HCT116 (cell line): Measurements from ENCODE around the gene SAMD4B. TPM values are rescaled to one million over a fixed set of nuclear protein-coding genes. Genes with fewer than 3 reads are reported as not detected.
A peak's percentile ranks its signal among the peaks of the same experiment; 100 is the strongest.

Source experiments
- ATAC-seq: fragments of 200-7000 bp; cut with Tn5 transposase; 2 replicates; pipeline ENCODE4 v1.9.1; 2020; ENCODE audit warnings: mild to moderate bottlenecking, moderate library complexity
- BruUV-seq: library from RNA; stranded (reverse); fragments of 400-500 nt; replicated peaks from 2 replicates; lab custom pipeline; 2021; lab: Mats Ljungman, UMichigan
- CTCF ChIA-PET: fragments of 300-600 bp; sonication (Branson Sonifier 250); formaldehyde crosslinking; loops from one replicate; lab custom pipeline; 2021; ENCODE audit warnings: antibody characterized with exemption; lab: Charles Lee
- POLR2A ChIA-PET: fragments of 300-600, 350-600 bp; sonication (Branson Sonifier 250); formaldehyde crosslinking; loops from one replicate; lab custom pipeline; 2021; ENCODE audit warnings: antibody characterized with exemption; lab: Charles Lee
- RAD21 ChIA-PET, 2 experiments: fragments of 300-600 bp; sonication (Branson Sonifier 250); formaldehyde crosslinking; loops; one replicate each; lab custom pipeline; 2023; ENCODE audit warnings: low total read pairs in 2 of 2; ENCODE audit not compliant: uncharacterized antibody in 2 of 2, unreplicated experiment in 2 of 2, low non-redundant PET in 1 of 2; lab: Charles Lee
- DNase-seq: peaks from one replicate; pipeline ENCODE4 v3.0.0-alpha.2; 2010; ENCODE audit warnings: low read depth, low spot score
- H2AFZ ChIP-seq: fragments of 200-600 bp; shearing (Covaris generic), sonication (generic); 2 replicates; pipeline ENCODE4 v1.6.1; 2017; ENCODE audit warnings: low read depth, mixed run types, mixed read lengths, antibody characterized with exemption, low read length; ENCODE audit not compliant: poor library complexity, severe bottlenecking
- H3K27ac ChIP-seq: 2 replicates; pipeline ENCODE4 v1.5.1; 2012; ENCODE audit warnings: low read depth, low read length
- H3K27me3 ChIP-seq: fragments of 200-600 bp; sonication (generic); 2 replicates; pipeline ENCODE4 v1.6.1; 2016; ENCODE audit warnings: mixed run types, low read length, mixed read lengths; ENCODE audit not compliant: insufficient read depth
- H3K36me3 ChIP-seq, 2 experiments: fragments of 200-500 bp in 1 of 2; fragments of 200-600 bp in 1 of 2; sonication (Bioruptor generic) in 1 of 2; sonication (generic) in 1 of 2; 2 replicates each; pipeline versions ENCODE4 v1.5.1 to v1.6.1; 2014 to 2016; ENCODE audit warnings: low read length in 2 of 2, inconsistent platforms in 1 of 2, mixed read lengths in 1 of 2, mixed run types in 1 of 2; ENCODE audit not compliant: insufficient read depth in 2 of 2, control insufficient read depth in 1 of 2
- H3K4me1 ChIP-seq, 2 experiments: fragments of 200-600 bp in 1 of 2; sonication (generic) in 1 of 2; 2 replicates each; pipeline versions ENCODE4 v1.5.1 to v1.6.1; 2012 to 2017; ENCODE audit warnings: low read length in 2 of 2, inconsistent platforms in 1 of 2, mild to moderate bottlenecking in 1 of 2, mixed read lengths in 1 of 2, mixed run types in 1 of 2, moderate library complexity in 1 of 2; ENCODE audit not compliant: insufficient read depth in 2 of 2, control insufficient read depth in 1 of 2
- H3K4me2 ChIP-seq: fragments of 200-600 bp; sonication (generic); 2 replicates; pipeline ENCODE4 v1.6.1; 2017; ENCODE audit warnings: mixed run types, low read length, mixed read lengths
- H3K4me3 ChIP-seq, 2 experiments: fragments of 200-600 bp in 1 of 2; sonication (generic) in 1 of 2; replicated peaks in 1 of 2; 2 replicates each; pipeline ENCODE4 v1.5.1; 2011 to 2016; ENCODE audit warnings: low read length in 2 of 2, control low read depth in 1 of 2, low read depth in 1 of 2, mild to moderate bottlenecking in 1 of 2, mixed read lengths in 1 of 2, mixed run types in 1 of 2
- H3K79me2 ChIP-seq: fragments of 200-600 bp; sonication (generic); 2 replicates; pipeline ENCODE4 v1.6.1; 2017; ENCODE audit warnings: mild to moderate bottlenecking, mixed run types, low read length, moderate library complexity, mixed read lengths; ENCODE audit not compliant: insufficient read depth
- H3K9ac ChIP-seq: fragments of 200-600 bp; sonication (generic); 2 replicates; pipeline ENCODE4 v1.6.1; 2016; ENCODE audit warnings: low read length, mixed read lengths
- H3K9me2 ChIP-seq: fragments of 200-600 bp; sonication (generic), shearing (Covaris generic); 2 replicates; pipeline ENCODE4 v1.6.1; 2017; ENCODE audit warnings: mixed run types, mild to moderate bottlenecking, moderate library complexity; ENCODE audit not compliant: insufficient read depth
- H3K9me3 ChIP-seq, 2 experiments: fragments of 200-500 bp in 1 of 2; fragments of 200-600 bp in 1 of 2; sonication (Bioruptor generic) in 1 of 2; sonication (generic) in 1 of 2; 2 replicates each; pipeline ENCODE4 v1.6.1; 2014 to 2017; ENCODE audit warnings: low read length in 2 of 2, mixed read lengths in 2 of 2, inconsistent platforms in 1 of 2, low read depth in 1 of 2, mild to moderate bottlenecking in 1 of 2, mixed run types in 1 of 2, moderate library complexity in 1 of 2; ENCODE audit not compliant: control insufficient read depth in 1 of 2, insufficient read depth in 1 of 2
- H4K20me1 ChIP-seq: fragments of 200-600 bp; sonication (generic), shearing (Covaris generic); 2 replicates; pipeline ENCODE4 v1.6.1; 2017; ENCODE audit warnings: mixed run types, mild to moderate bottlenecking, moderate library complexity; ENCODE audit not compliant: insufficient read depth
- ATF3 ChIP-seq: IDR thresholded peaks from 2 replicates; pipeline ENCODE4 v1.6.1; 2012
- CBX3 ChIP-seq: IDR thresholded peaks from 2 replicates; pipeline ENCODE4 v1.6.1; 2012; ENCODE audit warnings: low read depth
- CTCF ChIP-seq, 3 experiments: fragments of 200-600 bp in 1 of 3; sonication (generic) in 1 of 3; IDR thresholded peaks in 2 of 3; conservative IDR thresholded peaks in 1 of 3; 2 replicates each; pipeline ENCODE4 v1.5.1; 2012 to 2017; ENCODE audit warnings: low read depth in 2 of 3, low read length in 2 of 3, antibody characterized with exemption in 1 of 3, borderline replicate concordance in 1 of 3, control low read depth in 1 of 3, mild to moderate bottlenecking in 1 of 3, mixed read lengths in 1 of 3, mixed run types in 1 of 3, moderate library complexity in 1 of 3; ENCODE audit not compliant: insufficient read depth in 1 of 3
- EGR1 ChIP-seq: IDR thresholded peaks from 2 replicates; pipeline ENCODE4 v1.6.1; 2012; ENCODE audit warnings: low read depth
- ELF1 ChIP-seq: IDR thresholded peaks from 2 replicates; pipeline ENCODE4 v1.6.1; 2012; ENCODE audit warnings: low read depth, borderline replicate concordance
- EZH2 ChIP-seq: fragments of 200-600 bp; sonication (generic); IDR thresholded peaks from 2 replicates; pipeline ENCODE4 v1.6.1; 2017; ENCODE audit warnings: antibody characterized with exemption, mixed run types
- FOSL1 ChIP-seq: IDR thresholded peaks from 2 replicates; pipeline ENCODE4 v1.6.1; 2012; ENCODE audit warnings: low read depth
- JUND ChIP-seq: IDR thresholded peaks from 2 replicates; pipeline ENCODE4 v1.6.1; 2012
- MAX ChIP-seq: IDR thresholded peaks from 2 replicates; pipeline ENCODE4 v1.6.1; 2012
- POLR2A ChIP-seq: IDR thresholded peaks from 2 replicates; pipeline ENCODE4 v1.7.0; 2011; ENCODE audit warnings: borderline replicate concordance; ENCODE audit not compliant: insufficient read depth, insufficient read length; ENCODE audit errors: extremely low read depth
- RAD21 ChIP-seq: IDR thresholded peaks from 2 replicates; pipeline ENCODE4 v1.6.1; 2012; ENCODE audit warnings: low read depth, mild to moderate bottlenecking
- REST ChIP-seq: IDR thresholded peaks from 2 replicates; pipeline ENCODE4 v1.6.1; 2012; ENCODE audit warnings: low read depth
- SIN3A ChIP-seq: IDR thresholded peaks from 2 replicates; pipeline ENCODE4 v1.6.1; 2012; ENCODE audit warnings: low read depth
- SP1 ChIP-seq: IDR thresholded peaks from 2 replicates; pipeline ENCODE4 v1.6.1; 2012; ENCODE audit warnings: low read depth
- SRF ChIP-seq: IDR thresholded peaks from 2 replicates; pipeline ENCODE4 v1.6.1; 2012; ENCODE audit warnings: low read depth
- YY1 ChIP-seq: IDR thresholded peaks from 2 replicates; pipeline ENCODE4 v1.6.1; 2011; ENCODE audit warnings: low read length, low read depth, moderate library complexity, mild to moderate bottlenecking; ENCODE audit not compliant: insufficient replicate concordance; ENCODE audit errors: extremely low read depth
- ZBTB33 ChIP-seq: IDR thresholded peaks from 2 replicates; pipeline ENCODE4 v1.6.1; 2011; ENCODE audit warnings: mild to moderate bottlenecking, low read length, moderate library complexity; ENCODE audit not compliant: insufficient replicate concordance; ENCODE audit errors: extremely low read depth
- ZFX ChIP-seq: fragments of 450-650 bp; IDR thresholded peaks from 2 replicates; pipeline ENCODE4 v1.6.1; 2017
- ZNF274 ChIP-seq: fragments of 200-500 bp; sonication (Bioruptor generic); IDR thresholded peaks from 2 replicates; pipeline ENCODE4 v1.6.1; 2014; ENCODE audit warnings: mild to moderate bottlenecking, low read depth, low read length, inconsistent platforms
- intact Hi-C: fragments of 100-400 bp; cut with micrococcal nuclease; formaldehyde crosslinking; loops from 2 replicates; pipeline ENCODE4 v1.10.0; 2022
- total RNA-seq: library from RNA; stranded (reverse); gene quantifications from one replicate; pipeline ENCODE4 v1.2.1, GENCODE V29; 2021; ENCODE audit not compliant: unreplicated experiment

Gene SAMD4B
- total RNA-seq, 1 experiment from 2014 or later = 127 TPM

- CTCF ChIA-PET = no interaction called here
- no peaks in the 10 kb centered on the region for H3K9me3 ChIP-seq
Measured at GRCh38 chr19:39319892-39320248, 22.4 kb upstream of the SAMD4B start.

More at GRCh38 chr19:39319892-39320248, 22.4 kb upstream of the SAMD4B start:
- Histone ChIP-seq H2AFZ (no peak overlapping the region), H3K36me3 (peaks cover 0 to 7% of the 10 kb centered on the region in 2 experiments; a peak in 2 of 4 replicates), H3K9ac (peak overlapping the region; percentile 87), H3K27me3 (no peaks in the 10 kb centered on the region), H3K4me3 (peak overlapping the region; percentile 82 to 93), H3K27ac (peak overlapping the region; percentile 79; the same call in 1 of the 2 replicates), H3K4me1 (peaks cover 3 to 18% of the 10 kb centered on the region in 2 experiments; a peak in 3 of 4 replicates), H3K4me2 (peak overlapping the region; percentile 93), H3K79me2 (peaks cover 22% of the 10 kb centered on the region), H4K20me1 (no peaks in the 10 kb centered on the region), H3K9me2 (no peaks in the 10 kb centered on the region)
- intact Hi-C loops = no loop called here
- ATAC-seq (no peak), DNase-seq (no peak)
- no TSS peak for BruUV-seq
- TF ChIP-seq SIN3A = no peak
- TF ChIP-seq ZBTB33 = no peak
- TF ChIP-seq REST = no peak
- TF ChIP-seq ELF1 = no peak
- TF ChIP-seq EGR1 = no peak
- no peak for TF ChIP-seq CTCF (IDR thresholded peaks at IDR 0.05 in 2 of 3, conservative IDR thresholded peaks at IDR 0.05 in 1 of 3; ENCODE audit: borderline replicate concordance in 1 of 3, insufficient read depth in 1 of 3, low read depth in 2 of 3, low read length in 2 of 3)
- TF ChIP-seq FOSL1 = no peak
- no peak for TF ChIP-seq RAD21
- no peak for TF ChIP-seq SP1
- no peak for TF ChIP-seq YY1
- no peak for TF ChIP-seq JUND
- TF ChIP-seq POLR2A = no peak
- TF ChIP-seq ATF3 = no peak
- no peak for TF ChIP-seq ZNF274
- TF ChIP-seq EZH2 = no peak
- no peak for TF ChIP-seq ZFX
- TF ChIP-seq MAX = no peak
- TF ChIP-seq CBX3 = no peak
- no peak for TF ChIP-seq SRF
- POLR2A ChIA-PET = no interaction called here
- RAD21 ChIA-PET = no interaction called here
